Measurements from ENCODE around the gene BMPR1A.

- TF ChIP-seq CTCF (IDR thresholded peaks at IDR 0.05; ENCODE audit: low read depth, low read length, poor library complexity, severe bottlenecking), result no peak
- TF ChIP-seq EZH2phosphoT487 (IDR thresholded peaks at IDR 0.05; ENCODE audit: borderline replicate concordance, low read length), result no peak
These were observed 223.6 kb downstream of the BMPR1A start for GRCh38 chr10:86979977-86980448.

All from DOHH2 (cell line).